ENCODE results near the gene MINAR2.

DNA sequence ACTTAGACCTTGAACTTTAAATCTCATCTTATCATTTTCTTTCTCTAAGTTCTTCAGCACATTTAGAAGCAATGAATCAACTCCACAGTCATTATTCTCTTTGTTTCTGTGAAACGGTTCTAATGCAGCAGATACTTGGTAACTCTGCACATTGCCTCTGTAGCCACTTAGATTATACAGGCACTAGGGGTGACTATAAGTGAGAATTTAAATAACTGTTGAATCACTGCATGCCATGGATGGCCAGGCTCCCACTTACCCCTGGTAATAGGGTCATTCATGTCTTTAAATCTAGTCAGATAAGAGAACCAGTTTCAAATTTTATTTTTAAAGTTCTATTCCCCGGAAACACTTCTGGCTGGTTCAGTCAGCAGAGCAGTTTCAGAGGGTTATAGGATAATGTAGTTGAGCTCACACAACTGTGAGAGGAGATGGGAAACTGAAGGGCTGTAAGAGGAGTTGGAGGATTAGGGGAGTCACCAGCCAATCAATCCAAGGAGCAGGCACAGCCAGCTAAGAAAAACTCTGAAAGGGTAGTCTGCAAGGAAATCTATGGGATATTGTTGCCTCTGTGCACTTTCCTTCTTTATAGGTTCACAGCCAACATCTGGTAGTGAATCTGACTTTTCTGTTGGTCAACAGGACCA, 4.2 kb upstream of the MINAR2 start:
- TF ChIP-seq EZH2phosphoT487 (IDR thresholded peaks at IDR 0.05; ENCODE audit: borderline replicate concordance, low read depth) (no peak), USF2 (IDR thresholded peaks at IDR 0.05; ENCODE audit: borderline replicate concordance, low read depth, low read length) (no peak), RAD21 (IDR thresholded peaks at IDR 0.05; ENCODE audit: low read length) (no peak), TAF1 (IDR thresholded peaks at IDR 0.05; ENCODE audit: borderline replicate concordance, low read depth, low read length) (no peak), POLR2AphosphoS5 (IDR thresholded peaks at IDR 0.05; ENCODE audit: low read depth, low read length) (no peak)
- TF ChIP-seq, protein P1, sequence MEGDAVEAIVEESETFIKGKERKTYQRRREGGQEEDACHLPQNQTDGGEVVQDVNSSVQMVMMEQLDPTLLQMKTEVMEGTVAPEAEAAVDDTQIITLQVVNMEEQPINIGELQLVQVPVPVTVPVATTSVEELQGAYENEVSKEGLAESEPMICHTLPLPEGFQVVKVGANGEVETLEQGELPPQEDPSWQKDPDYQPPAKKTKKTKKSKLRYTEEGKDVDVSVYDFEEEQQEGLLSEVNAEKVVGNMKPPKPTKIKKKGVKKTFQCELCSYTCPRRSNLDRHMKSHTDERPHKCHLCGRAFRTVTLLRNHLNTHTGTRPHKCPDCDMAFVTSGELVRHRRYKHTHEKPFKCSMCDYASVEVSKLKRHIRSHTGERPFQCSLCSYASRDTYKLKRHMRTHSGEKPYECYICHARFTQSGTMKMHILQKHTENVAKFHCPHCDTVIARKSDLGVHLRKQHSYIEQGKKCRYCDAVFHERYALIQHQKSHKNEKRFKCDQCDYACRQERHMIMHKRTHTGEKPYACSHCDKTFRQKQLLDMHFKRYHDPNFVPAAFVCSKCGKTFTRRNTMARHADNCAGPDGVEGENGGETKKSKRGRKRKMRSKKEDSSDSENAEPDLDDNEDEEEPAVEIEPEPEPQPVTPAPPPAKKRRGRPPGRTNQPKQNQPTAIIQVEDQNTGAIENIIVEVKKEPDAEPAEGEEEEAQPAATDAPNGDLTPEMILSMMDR (IDR thresholded peaks at IDR 0.05) = no peak
- TF ChIP-seq, protein P2, sequence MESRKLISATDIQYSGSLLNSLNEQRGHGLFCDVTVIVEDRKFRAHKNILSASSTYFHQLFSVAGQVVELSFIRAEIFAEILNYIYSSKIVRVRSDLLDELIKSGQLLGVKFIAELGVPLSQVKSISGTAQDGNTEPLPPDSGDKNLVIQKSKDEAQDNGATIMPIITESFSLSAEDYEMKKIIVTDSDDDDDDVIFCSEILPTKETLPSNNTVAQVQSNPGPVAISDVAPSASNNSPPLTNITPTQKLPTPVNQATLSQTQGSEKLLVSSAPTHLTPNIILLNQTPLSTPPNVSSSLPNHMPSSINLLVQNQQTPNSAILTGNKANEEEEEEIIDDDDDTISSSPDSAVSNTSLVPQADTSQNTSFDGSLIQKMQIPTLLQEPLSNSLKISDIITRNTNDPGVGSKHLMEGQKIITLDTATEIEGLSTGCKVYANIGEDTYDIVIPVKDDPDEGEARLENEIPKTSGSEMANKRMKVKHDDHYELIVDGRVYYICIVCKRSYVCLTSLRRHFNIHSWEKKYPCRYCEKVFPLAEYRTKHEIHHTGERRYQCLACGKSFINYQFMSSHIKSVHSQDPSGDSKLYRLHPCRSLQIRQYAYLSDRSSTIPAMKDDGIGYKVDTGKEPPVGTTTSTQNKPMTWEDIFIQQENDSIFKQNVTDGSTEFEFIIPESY (IDR thresholded peaks at IDR 0.05; ENCODE audit: borderline replicate concordance, low read depth) = no peak
